CD1c-positive myeloid dendritic cell (primary cell): ENCODE results near the gene THBD.

Experiments used
- DNase-seq: peaks from one replicate; pipeline ENCODE4 v3.0.0-alpha.2; 2016; ENCODE audit errors: extremely low spot score

Gene THBD, protein sequence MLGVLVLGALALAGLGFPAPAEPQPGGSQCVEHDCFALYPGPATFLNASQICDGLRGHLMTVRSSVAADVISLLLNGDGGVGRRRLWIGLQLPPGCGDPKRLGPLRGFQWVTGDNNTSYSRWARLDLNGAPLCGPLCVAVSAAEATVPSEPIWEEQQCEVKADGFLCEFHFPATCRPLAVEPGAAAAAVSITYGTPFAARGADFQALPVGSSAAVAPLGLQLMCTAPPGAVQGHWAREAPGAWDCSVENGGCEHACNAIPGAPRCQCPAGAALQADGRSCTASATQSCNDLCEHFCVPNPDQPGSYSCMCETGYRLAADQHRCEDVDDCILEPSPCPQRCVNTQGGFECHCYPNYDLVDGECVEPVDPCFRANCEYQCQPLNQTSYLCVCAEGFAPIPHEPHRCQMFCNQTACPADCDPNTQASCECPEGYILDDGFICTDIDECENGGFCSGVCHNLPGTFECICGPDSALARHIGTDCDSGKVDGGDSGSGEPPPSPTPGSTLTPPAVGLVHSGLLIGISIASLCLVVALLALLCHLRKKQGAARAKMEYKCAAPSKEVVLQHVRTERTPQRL

DNA sequence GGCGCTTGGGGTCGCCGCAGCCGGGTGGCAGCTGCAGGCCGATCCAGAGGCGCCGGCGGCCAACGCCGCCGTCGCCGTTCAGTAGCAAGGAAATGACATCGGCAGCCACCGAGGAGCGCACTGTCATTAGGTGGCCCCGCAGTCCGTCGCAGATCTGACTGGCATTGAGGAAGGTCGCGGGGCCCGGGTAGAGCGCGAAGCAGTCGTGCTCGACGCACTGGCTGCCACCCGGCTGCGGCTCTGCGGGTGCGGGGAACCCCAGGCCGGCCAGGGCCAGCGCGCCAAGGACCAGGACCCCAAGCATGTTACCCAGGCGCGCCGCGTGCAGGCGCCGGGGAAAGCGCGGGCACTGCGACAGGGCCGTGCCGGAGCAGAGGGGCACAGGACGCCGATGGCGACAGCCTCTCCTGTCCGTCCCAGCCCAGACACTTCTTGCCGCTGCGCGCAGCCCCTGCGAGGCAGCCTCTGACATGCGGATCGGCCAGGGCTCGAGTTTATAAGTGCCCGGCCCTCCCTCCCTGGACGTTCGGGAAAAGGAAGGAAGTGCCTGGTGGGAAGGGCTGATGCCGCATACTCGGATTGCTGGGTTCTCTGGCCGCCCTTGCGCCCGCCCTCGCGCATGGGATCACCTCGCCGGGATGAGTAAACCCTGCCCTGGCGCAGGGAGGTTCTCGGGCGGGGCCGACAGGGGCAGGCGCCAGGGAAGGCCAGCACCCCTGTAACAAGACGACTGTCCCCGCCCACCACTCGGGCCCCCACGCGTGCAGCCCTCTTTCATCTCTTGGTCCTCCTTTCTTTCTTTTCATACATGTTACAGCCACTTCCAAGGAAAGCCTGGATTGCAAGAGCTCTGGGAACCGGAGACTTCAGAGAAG is at the start of gene THBD:
Gene THBD (minus strand): TSS at position 472 of the 875 bp plus-strand sequence. CDS start 168 bp downstream, at position 304.
- DNase-seq = peak; percentile 85

DNA sequence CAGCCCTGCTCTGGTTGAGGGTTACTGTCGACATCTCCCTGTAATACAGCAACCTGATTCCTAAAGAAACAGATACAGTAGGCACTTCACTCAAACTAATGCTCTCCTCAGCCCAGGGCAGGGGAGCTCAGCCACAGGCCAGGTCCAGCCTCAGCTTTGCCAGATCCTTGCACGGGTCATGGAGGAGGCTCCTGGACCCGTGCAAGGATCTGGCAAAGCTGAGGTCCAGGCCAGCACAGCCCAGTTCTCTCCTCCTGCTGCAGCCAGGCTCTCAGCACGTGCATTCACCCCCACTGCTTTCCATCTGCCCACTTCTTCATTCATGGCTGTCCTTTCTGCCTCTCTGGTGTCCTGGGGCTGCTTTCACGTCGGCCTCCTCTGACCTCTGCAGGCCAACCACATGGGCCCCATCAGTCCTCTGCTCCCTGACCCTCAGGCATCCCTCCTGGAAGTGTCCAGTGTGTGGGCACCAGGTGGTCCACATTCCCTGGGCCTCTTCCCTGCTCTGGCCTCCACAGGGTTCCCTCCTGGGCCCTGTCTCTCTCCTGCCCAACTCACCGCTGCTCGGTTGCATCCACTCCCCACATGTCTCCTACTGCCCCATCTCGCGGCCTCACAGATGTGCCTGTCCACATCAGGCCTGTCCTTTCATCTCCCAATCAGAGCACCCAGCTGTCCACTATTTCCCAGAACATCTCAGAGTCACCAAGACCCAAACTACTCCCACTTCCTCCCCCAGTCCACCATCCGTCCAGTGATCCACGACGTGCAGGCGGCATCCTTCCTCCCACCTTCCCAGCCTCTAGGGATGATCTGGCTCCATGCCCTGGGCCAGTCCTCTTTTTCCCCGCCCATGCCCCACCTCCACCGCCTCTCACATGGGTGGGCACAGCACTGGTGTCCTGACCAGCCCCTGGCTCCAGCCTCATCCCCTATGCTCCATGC is 48.4 kb upstream of the THBD start:
- peak; percentile 75 for DNase-seq

DNA sequence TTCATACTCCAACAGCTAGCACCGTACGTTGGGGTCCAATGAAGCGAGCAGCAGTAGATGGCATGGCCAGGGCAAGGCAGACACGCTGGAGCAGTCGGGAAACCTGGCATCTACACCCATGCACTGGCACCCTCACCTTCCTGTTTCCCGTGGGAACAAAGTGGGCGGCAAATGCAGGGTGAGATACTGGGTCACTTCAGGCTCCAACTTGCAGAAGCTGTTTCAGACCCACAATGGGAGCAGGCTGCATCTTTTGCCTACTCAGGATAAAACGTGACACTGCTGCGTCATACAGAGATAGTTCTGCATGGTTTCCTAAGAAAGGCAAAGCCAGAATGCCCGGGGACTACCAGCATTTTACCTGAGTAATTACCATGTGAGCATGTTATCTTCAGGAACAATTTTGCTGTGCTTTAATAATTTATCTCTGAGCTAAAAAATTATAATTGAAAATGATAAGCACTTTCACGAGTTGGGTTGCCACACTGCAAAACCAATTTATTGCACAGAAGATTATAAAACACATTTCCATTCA is 47.6 kb upstream of the THBD start:
- DNase-seq = peak; percentile 84

DNA sequence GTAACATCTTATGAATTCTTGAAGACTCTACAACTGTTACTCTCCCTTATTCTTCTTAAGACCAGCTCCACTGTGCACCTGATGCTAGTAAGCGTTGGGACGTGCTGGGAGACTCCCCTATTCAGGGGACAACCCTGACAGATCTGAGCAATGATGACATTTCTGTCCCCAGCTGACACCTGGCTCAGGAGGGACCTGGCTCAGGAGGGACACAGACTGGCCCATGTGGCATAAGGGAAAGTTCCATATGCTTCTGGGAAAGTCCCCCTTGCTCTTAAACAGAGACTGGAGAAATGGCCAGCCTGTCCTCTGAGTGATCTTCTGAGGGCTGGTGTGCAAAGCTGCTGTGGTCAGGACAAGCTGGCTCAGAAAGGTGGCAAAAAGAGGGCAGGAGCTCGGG is 46.6 kb upstream of the THBD start:
- DNase-seq = peak; percentile 39

DNA sequence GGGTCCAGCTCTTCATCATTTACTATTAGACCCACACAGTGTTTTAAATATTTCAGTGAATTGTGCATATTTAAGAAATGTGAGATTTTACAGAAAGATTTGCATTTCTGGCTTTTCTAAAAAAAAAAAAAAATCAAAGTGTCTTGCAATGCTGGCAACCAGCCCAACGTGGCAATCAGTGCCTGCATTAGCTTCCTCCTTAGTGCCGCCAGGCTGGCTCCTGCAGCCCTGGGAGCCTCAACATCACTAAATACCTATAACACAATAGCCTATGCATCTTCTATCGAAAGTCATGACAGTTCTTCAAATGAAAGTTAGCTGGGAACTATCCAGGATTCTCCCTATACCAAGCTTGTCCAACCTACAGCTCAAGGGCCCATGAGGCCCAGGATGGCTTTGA is 46.0 kb upstream of the THBD start:
- DNase-seq = peak; percentile 60

DNA sequence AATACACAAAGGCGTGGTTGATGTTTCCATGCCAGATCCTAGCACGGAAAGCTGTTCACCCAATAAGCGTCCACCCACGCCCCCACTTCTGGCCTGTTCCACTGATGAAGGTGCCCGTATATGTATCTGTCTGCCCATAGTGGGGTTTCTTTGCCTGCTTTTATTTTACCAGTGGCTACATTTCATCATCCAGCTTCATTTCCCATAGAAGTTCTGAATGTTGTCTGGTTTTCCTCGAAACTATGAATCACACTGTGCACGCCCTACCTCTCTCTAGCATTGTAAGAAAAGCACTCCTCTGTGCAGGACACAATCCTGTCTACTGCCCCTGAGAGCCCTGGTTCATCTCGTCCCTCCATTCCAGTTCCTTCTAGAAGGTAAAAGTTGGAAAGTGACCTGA is 45.5 kb upstream of the THBD start:
- peak; percentile 76 for DNase-seq

DNA sequence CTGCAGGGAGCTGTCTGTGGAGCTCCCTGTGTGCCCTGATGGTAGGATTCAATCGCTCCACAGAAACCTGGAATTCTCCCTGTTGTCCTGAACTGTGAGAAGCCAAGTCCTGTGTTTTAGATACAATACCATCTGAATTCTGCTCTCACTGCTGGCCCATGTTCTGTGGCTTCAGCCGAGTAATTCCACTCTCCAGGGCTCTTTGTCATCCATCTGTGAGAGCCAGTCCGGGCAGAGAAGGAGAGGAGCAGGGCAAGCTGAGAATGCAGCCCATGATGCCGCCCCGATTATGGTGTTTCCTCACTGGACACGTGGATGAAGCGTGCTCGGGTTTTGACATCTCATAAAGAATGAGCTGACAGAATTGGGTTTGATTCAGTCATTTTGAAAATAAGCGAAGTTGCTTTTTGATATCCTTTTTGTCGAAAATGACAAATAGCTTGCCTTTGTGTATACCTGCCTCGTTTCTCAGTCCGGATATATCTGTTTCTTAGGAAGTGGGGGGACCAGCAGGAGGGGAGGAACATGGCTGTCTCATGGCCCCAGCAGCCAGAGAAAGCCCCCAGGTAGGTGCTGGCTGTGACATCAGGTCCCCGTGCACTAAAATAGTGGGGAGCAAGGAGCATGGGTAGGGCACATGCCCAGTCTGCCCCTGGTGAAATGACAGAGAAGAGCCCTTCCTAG is 44.9 kb upstream of the THBD start:
- DNase-seq = no peak

DNA sequence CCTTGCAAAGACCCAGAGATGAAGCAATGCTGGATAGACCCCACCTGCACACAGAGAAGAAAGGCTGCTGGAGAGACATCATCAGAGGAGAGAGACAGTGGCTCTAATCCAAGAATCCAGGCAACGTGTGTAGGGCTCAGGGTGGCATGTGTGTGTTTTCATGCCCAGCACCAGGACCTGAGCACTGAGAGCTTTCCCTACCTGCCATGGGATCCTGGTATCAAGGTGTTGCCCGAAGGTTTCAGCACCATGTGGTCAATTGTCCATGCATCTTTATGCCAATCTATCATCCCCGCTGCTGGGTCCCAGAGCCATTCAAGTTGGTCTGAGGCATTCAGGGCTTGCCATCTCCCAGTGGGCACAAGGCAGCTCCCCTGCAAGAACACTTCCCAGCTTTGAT is 44.1 kb upstream of the THBD start:
- no peak for DNase-seq

DNA sequence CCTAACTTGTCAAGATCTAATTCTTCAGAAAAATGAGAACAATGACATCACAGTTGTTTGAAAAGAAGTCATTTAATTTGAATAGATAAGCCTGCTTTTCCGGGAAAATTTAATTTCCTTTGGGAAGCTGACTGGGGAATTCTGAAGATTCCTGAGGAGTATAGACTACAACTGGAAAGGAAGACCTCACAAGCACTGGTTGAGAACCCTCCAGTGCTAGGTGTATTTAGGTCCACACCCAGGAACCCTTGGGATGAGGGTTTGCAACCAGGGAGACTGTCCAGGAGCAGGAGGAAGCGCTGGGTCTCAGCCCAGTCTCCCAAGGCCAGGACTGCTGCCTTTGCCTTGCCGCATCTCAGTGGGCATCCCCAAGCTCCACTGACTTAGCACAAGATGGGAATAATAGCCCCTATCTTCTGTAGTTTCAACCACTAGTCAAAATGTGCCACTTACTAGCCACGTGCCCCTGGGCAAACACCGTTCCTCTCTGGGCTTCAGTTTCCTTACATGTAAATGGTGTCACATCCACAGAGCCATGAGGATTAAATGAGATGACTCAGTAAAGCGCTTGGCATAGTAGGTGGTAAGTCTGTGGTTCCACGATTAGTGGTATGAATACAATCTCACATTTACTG is 43.5 kb upstream of the THBD start:
- DNase-seq = peak; percentile 18

DNA sequence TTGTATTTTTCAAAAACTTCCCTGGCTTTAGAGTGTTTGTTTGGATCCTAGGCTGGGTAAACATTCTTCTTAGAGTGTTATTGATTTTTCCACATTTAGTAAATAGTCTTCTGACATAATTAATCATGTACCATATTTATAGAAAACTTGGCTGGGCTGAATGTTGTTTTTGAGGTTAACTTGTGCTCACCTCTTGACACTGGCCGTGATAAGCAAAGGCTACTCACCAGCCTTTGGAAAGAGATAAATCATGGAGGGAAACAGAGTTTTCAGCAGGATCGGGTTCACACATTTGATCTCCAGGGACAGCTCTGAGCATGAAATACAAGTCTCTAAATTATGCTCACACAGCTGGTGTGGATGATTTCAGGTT is 42.9 kb upstream of the THBD start:
- no peak for DNase-seq

DNA sequence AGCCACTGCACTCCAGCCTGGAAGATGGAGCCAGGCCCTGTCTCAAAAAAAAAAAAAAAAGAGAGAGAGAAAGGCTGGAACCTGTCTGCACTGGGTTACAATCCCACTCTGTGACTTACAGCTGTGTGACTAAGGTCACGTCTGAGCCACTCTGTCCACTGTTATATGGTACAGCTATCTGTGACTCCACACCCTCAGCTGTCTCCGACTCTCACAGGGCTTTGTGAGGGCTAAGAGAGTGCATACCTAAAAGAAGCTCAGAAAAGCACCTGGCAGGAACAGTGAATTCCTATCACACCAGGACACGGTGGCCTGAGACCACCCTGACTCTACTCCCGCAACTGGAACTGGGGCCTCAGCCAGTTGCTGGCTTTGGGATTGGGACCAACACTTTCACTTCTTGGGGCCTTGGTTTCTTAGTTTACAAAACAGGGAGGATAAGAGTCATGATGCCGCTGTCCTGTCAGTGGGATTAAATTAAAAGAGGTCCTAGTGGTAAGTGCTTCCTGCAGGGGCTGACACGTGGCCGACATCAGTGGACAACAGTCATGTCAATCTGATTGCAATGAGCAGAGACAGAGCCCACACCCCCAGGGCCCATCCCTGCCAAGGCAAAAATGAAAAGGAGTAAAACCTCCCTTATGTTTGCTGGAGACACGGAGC is 42.4 kb upstream of the THBD start:
- DNase-seq = no peak

DNA sequence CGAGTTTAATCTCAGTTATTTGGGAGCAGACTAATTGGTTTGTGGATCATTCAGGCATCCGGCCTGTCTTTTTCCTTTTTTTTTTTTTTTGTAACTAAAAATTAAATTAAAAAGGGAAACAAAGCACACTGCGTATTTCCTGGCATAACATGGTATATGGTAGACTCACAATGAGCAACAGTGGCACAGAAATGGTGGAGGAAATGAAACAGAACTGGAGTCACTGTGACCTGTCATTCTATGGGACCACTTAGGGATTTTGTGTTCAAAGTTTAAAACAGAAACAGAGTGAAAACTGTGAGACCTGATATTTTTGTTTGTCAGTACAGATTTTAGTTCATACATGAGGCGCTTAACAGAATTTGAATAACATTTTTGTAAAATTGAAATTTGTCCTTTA is 41.4 kb upstream of the THBD start:
- DNase-seq = no peak

DNA sequence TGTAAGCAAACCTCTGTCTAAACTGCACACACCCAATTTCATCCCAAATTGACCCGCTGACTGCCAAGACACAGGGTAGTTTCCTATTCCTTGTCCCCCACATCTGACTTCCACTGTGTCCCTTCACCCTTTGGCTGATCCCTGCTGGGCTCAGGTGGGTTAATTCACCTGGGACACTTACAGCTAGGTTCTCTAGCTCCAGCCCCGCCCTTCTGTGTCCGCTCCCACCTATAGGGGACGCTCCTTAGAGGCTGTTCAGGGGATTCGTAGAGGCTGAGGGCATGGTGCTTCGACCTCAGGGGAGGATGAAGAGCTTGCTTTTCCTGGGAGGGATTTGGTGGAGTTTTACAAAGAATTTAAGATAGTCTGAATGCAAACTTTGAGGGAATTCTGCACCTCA is 40.7 kb upstream of the THBD start:
- DNase-seq = no peak

DNA sequence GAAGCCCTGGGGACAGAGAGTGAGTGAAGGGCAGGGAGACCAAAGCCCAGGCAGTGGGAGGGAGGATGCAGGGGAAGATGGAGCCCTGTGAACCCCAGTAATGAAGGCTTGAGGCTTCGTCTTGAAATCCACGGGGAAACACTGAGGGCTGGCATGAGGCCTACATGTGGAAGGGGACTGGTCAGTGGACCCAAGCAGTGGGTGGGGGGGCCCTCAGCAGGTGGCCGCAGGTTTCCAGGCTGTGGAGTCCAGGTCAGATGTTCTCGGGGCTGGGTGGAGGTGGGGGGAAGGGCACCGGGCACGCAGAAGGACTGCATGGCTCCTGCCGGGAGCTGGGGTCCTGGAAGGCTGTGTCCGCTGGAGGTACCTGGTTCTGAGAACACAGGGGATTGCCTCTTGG is 39.4 kb upstream of the THBD start:
- no peak for DNase-seq

DNA sequence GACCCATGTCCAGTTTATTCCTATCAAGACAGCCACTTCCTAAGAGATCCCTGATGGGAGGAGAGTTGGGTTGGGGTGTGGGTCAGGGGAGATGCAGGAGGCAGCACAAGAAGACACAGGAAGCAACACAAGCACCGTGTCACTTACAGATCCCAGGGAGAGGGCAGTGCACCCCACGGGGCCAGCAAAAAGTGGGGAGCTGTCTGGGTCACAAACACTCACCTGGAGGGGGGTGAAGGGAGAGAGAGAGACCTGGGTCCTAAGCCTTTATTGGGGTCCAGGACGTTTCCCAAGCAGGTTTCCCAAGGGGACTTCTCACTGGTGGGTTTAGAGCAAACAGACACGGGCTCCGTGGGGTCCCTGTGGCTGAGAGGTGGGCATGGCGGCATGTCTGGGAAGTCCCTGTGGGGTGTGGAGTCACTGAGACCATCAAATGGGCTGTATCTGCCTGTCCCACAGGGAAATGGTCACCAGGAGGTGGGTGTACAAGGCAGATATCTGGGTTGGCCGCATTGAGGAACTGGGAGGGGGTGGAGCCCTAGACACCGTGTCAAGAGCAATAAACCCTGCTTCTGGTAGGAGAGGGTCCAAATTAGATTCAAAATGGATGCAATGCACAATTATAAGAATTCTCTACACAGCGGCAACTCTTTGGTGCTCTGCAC is 38.2 kb upstream of the THBD start:
- DNase-seq = peak; percentile 91

DNA sequence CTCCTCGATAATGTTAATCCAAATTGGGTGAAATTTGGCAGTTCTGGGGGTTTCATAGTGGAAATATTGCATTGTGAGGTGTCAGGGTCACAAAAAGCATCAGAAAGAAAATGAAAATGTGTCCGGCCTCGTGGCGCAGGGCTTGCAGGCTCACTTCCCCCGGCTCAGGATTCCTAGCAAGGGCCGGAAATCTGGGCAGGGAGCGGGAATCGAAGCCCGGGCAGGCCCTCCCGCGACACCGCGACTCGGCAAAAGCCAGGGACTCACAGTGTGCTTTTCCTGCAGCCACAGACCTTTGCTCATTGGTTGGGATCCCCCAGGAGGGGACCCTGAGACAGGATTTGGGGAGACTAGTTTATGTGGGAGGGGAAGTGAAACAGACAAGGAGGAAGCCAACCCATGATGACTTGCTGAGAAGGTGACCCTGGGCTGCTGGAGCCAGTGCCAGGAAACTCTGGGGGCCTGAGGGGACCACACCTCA is 37.5 kb upstream of the THBD start:
- peak; percentile 82 for DNase-seq

DNA sequence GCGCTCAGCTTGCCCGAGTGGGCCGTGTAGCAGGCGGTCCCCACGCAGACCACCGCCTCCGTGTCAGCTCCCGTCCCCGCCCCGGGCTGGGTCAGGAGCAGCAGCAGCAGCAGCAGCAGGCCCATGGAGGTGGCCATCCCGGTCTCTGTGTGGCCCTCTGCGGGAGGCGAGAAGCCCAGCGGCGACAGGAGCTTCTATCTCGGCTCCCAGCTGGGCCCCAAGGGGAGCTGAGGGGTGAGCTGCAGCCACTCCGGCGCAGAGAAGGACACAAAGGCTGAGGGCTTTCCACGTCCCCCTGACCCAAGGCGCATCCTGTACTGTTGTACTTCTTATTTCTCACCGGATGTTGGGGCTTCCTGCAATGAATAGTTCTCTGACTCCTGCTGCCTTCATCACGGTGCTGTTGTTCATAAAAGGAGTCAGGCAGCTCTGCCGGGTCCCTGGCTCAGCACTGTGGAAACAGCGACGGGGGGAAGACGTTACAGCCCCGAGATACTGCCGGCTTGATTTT is 36.6 kb upstream of the THBD start, which contains the start of gene CD93:
Gene CD93 (minus strand): TSS at position 269 of the 511 bp plus-strand sequence. CDS start 132 bp downstream, at position 137.
- peak; percentile 56 for DNase-seq

DNA sequence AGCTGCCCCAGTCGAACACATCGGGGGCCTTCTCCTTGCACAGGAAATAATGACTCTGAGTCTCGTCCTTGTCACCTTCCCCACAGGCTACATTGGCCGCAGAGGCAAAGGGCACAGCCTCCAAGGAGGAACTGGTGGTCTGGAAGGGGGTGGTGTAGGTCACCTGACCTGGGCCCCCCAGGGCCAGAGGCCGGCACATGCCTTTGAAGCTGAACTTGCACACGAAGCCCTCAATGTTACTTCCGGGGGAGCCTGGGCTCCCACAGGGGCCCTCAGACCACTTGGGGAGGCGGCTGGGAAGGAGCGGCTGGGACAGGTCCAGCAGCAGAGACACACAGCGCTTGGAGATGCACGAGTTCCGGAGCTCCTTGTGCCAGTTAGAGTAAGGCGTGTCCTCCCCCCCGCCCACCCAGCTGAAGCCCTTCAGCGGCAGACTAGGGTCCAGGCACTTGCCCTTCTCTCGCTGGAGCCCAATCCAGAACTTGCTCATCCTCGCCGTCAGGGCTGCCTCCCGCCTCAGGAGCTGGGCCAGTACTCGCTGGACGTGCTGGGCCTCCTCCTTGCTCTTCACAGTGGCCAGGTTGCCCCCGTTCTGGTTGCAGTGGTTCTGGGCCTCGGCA is 36.1 kb upstream of the THBD start:
- peak; percentile 36 for DNase-seq
